ENCODE measurements around the gene GDI2.
"Not testable (repeated sequence)": the region's sequence is repeated elsewhere in the genome, so short reads cannot be mapped to it uniquely, and the experiment has no call there.

Gene GDI2

GRCh38 chr10:5813341-5814109 is at the start of gene GDI2:
Gene GDI2, minus strand, starts transcription at chr10:5813434. Its CDS starts 176 bp downstream, at chr10:5813258.
- peak; percentile 86 for DNase-seq (ENCODE audit: low read depth)

GRCh38 chr10:5862360-5862961 is 49.2 kb upstream of the GDI2 start:
- no peak for DNase-seq (ENCODE audit: low read depth)

- DNase-seq (ENCODE audit: low read depth): no peak
Measured at GRCh38 chr10:5860066-5860465, 46.8 kb upstream of the GDI2 start.

GRCh38 chr10:5858811-5859210 is 45.6 kb upstream of the GDI2 start:
- DNase-seq (ENCODE audit: low read depth): no peak

- no peak for DNase-seq (ENCODE audit: low read depth)
Measured at GRCh38 chr10:5856701-5857004, 43.4 kb upstream of the GDI2 start.

- no peak for DNase-seq (ENCODE audit: low read depth)
Measured at GRCh38 chr10:5855979-5856700, 42.9 kb upstream of the GDI2 start.

- no peak for DNase-seq (ENCODE audit: low read depth)
Measured at GRCh38 chr10:5854131-5854475, 40.9 kb upstream of the GDI2 start.

- not testable (repeated sequence) for DNase-seq (ENCODE audit: low read depth)
Measured at GRCh38 chr10:5846667-5847066, 33.4 kb upstream of the GDI2 start.

- no peak for DNase-seq (ENCODE audit: low read depth)
Measured at GRCh38 chr10:5844345-5845055, 31.3 kb upstream of the GDI2 start.

GRCh38 chr10:5843686-5844344 is 30.6 kb upstream of the GDI2 start:
- no peak for DNase-seq (ENCODE audit: low read depth)

- DNase-seq (ENCODE audit: low read depth): no peak
Measured at GRCh38 chr10:5841965-5842364, 28.7 kb upstream of the GDI2 start.

- DNase-seq (ENCODE audit: low read depth): no peak
Measured at GRCh38 chr10:5840314-5841307, 27.4 kb upstream of the GDI2 start.

- not testable (repeated sequence) for DNase-seq (ENCODE audit: low read depth)
Measured at GRCh38 chr10:5836181-5836580, 22.9 kb upstream of the GDI2 start.

- DNase-seq (ENCODE audit: low read depth): no peak
Measured at GRCh38 chr10:5835446-5836095, 22.3 kb upstream of the GDI2 start.

GRCh38 chr10:5833814-5834213 is 20.6 kb upstream of the GDI2 start:
- DNase-seq (ENCODE audit: low read depth): no peak

GRCh38 chr10:5832946-5833345 is 19.7 kb upstream of the GDI2 start:
- DNase-seq (ENCODE audit: low read depth): no peak

- DNase-seq (ENCODE audit: low read depth): no peak
Measured at GRCh38 chr10:5831446-5831782, 18.2 kb upstream of the GDI2 start.

- DNase-seq (ENCODE audit: low read depth): no peak
Measured at GRCh38 chr10:5830629-5831445, 17.6 kb upstream of the GDI2 start.

- DNase-seq (ENCODE audit: low read depth): no peak
Measured at GRCh38 chr10:5829267-5829666, 16.0 kb upstream of the GDI2 start.

- no peak for DNase-seq (ENCODE audit: low read depth)
Measured at GRCh38 chr10:5828725-5829124, 15.5 kb upstream of the GDI2 start.

All from CMK (cell line).